GM12872 (cell line): Measurements from ENCODE around the gene ODF4.

ENCODE experiments used
- TF ChIP-seq, protein P1 (sequence below): IDR thresholded peaks from 3 replicates; pipeline ENCODE4 v1.5.1; 2011; ENCODE audit warnings: low read depth, mild to moderate bottlenecking, low read length, moderate library complexity; ENCODE audit not compliant: insufficient read depth

Gene ODF4

DNA sequence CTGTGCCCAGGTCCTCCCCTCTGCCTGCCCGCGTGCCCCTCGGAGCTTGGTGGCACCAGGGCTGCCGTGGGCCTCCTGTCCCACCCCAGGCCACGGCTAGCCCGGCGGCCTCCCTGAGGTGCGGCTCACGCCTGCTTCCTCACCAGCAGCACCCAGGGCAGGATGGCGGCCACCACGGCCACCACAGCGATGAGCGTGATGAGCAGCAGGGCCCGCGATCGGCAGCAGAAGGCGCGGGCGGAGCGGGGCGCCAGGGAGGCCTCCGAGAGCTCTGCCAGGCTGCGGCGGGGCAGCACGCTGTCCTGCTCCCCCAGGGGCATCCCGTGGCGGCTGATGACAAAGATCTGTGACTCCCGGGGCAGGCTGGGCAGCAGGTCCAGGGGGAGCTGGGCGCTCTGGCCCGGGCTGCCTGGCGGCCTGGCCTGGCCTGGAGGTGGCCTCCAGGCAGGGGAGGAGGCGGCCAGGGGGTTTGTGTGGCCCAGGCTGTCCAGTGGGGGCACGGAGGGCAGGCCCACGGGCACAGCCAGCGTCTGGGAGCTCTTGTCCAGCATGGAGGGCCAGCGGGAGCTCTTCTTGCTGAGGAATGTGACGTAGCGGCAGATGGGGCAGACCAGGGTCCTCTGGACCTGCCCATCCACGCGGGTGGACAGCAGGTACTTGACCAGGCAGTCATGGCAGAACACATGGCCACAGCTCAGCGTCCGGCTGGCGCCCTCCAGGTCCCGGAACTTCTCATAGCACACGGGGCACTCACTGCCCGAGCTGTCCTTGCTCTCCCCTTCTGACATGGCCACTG lies 53.2 kb downstream of the ODF4 start:
- TF ChIP-seq, protein P1, sequence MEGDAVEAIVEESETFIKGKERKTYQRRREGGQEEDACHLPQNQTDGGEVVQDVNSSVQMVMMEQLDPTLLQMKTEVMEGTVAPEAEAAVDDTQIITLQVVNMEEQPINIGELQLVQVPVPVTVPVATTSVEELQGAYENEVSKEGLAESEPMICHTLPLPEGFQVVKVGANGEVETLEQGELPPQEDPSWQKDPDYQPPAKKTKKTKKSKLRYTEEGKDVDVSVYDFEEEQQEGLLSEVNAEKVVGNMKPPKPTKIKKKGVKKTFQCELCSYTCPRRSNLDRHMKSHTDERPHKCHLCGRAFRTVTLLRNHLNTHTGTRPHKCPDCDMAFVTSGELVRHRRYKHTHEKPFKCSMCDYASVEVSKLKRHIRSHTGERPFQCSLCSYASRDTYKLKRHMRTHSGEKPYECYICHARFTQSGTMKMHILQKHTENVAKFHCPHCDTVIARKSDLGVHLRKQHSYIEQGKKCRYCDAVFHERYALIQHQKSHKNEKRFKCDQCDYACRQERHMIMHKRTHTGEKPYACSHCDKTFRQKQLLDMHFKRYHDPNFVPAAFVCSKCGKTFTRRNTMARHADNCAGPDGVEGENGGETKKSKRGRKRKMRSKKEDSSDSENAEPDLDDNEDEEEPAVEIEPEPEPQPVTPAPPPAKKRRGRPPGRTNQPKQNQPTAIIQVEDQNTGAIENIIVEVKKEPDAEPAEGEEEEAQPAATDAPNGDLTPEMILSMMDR: no peak

DNA sequence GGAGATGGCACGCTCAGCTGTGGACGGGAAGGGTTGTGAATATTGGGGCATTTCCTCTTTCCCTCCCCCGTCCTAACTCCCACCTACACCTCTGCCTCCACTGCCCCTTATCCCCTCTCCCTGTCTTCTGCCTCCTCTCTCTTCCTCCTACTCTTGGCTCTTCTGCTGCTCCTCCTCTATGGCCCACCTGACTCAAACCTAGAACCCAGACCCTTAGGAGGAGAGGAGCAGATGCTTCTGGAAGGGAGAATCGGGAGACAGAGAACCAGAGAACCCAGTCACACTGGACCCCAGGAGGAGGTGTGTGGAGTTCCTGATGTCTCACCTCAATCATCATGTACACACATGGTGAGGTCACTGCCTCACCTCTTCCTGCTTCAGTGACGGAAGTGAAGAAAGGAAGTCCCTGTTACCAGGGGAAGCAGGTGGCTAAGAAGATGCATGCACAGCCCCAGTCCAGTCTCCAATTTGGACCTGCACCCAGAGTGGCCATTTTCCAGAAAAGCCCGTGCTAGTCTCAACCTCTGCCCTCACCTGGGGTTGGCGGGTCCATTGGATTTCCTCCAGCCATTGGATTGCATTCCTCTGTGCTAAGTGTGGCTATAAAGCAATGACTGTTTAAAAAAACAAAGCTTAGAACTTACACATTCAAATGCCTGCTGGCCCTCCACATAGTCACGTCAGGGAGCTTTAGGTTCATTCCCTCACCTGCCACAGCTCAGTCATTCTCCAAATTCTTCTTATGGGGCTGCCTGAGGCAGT lies 54.0 kb downstream of the ODF4 start:
- TF ChIP-seq, protein P1: no peak
